Right lobe of liver (tissue), 4 donors: ENCODE results near the gene CDCA4.

Experiments used
- CTCF ChIP-seq, 4 donors: fragments of 200-600 bp in 3 of 4; fragments of 450-650 bp in 1 of 4; IDR thresholded peaks; one replicate each; pipeline versions ENCODE4 v1.5.1 to v1.8.0; 2016 to 2022; ENCODE audit warnings: antibody characterized with exemption in 4 of 4, mild to moderate bottlenecking in 2 of 4
- POLR2A ChIP-seq: fragments of 450-650 bp; IDR thresholded peaks from one replicate; pipeline ENCODE4 v1.6.1; 2017; ENCODE audit warnings: antibody characterized with exemption, mild to moderate bottlenecking
- donor health status: DM: no; HTN: no; CAD: no.
- donor health status: DM: no; HTN: no; CAD: no.
- donor health status: DM: no; HTN: yes; CAD: no.

DNA sequence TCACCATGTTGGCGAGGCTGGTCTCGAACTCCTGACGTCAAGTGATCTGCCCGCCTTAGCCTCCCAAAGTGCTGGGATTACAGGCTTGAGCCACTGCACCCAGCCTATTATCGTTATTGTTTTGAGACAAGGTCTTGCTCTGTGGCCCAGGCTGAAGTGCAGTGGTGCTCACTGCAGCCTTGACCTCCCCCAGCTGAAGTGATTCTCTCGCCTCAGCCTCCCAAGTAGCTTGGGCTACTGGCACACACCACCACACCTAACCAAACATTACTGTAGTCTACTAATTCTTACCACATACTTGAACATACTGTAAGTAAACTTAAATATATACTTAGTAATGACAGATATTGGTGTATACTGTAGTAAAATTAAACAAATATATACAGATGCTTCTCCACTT, 4.5 kb upstream of the CDCA4 start:
- TF ChIP-seq POLR2A (no peak), CTCF (IDR thresholded peaks at IDR 0.05) (no peak)
